Chondrocyte (in vitro differentiated cells): Measurements from ENCODE around the gene CEP85. TPM values are rescaled to one million over a fixed set of nuclear protein-coding genes. Genes with fewer than 3 reads are reported as not detected.

Experiments used
- DNase-seq: peaks from one replicate; pipeline ENCODE4 v3.0.0; 2021; ENCODE audit warnings: mixed read lengths, low spot score
- H3K27ac Mint-ChIP-seq: one replicate; pipeline ENCODE4 v1.8.0; 2021; ENCODE audit warnings: mild to moderate bottlenecking, moderate library complexity, mixed read lengths; ENCODE audit not compliant: unreplicated experiment
- H3K27me3 Mint-ChIP-seq: 2 replicates; pipeline ENCODE4 v1.8.0; 2021; ENCODE audit warnings: low read depth, mixed read lengths
- H3K36me3 Mint-ChIP-seq: 2 replicates; pipeline ENCODE4 v1.8.0; 2021; ENCODE audit warnings: low read depth, mixed read lengths
- H3K4me1 Mint-ChIP-seq: 2 replicates; pipeline ENCODE4 v1.8.0; 2021; ENCODE audit warnings: low read depth, mild to moderate bottlenecking, mixed read lengths
- H3K4me3 Mint-ChIP-seq: one replicate; pipeline ENCODE4 v1.8.0; 2021; ENCODE audit warnings: mild to moderate bottlenecking, moderate library complexity, mixed read lengths; ENCODE audit not compliant: unreplicated experiment
- H3K9me3 Mint-ChIP-seq: 2 replicates; pipeline ENCODE4 v1.8.0; 2021; ENCODE audit warnings: low read depth, mixed read lengths
- CTCF ChIP-seq: fragments of 200-600 bp; sonication (generic); IDR thresholded peaks from 2 replicates; pipeline ENCODE4 v1.5.0; 2021; ENCODE audit warnings: antibody characterized with exemption, mild to moderate bottlenecking, moderate library complexity
- total RNA-seq: library from RNA; stranded (reverse); gene quantifications from 3 replicates; pipeline ENCODE4 v1.2.1, GENCODE V29; 2021

CEP85 gene
- total RNA-seq, 1 donor from 2014 or later: 13.1 TPM

GRCh38 chr1:26274801-26275425, 40.9 kb downstream of the CEP85 start:
- Mint-ChIP-seq H3K27ac (peak overlapping the region; percentile 55), H3K4me1 (peaks cover 54% of the 10 kb centered on the region), H3K36me3 (peaks cover 15% of the 10 kb centered on the region), H3K9me3 (no peaks in the 10 kb centered on the region), H3K4me3 (no peak overlapping the region), H3K27me3 (no peaks in the 10 kb centered on the region)
- no peak for DNase-seq
- no peak for TF ChIP-seq CTCF

DNA sequence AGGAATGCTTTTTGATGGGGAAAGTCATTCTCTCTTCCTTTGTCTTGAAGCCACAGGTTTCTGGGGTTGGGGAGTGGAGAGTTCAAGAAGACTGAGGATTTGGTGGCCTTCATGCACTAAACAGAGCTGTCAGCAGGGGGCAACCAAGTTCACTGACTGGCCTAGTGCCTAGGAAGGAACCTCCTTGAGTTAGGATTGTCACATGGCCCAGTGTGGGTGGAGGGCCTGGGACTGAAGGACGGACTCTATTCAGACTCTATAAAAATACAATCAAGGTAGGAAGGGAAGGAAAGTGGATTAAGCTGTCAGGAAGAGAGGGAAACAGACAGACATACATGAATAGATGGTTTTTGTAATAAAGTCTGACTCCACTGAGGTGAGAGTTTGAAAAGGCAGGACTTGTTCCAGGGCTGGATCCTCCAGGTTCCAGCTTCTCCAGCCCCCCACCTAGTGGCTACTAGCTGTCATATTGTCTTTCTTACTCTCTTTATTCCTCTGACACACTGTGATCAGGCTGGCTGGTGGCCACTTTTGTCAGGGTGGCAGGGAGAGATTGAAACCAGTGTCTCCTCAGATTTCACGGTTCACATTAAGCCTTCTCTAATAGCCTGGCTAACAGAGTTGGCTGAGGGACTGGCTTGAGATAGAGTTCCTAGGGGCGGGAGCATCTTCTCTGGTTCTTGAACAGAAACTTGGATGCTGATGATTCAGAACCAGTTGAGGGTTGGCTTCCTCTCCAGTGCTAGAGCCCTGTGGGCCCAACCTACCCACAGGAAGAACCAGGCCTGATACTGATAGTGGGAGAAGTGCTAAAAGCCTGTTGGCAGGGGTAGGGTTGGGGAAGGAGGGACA, 41.8 kb downstream of the CEP85 start:
- peaks cover 60% of the 10 kb centered on the region for H3K4me1 Mint-ChIP-seq
- H3K36me3 Mint-ChIP-seq: peaks cover 14% of the 10 kb centered on the region
- peak overlapping the region; percentile 96 for H3K27ac Mint-ChIP-seq
- no peak overlapping the region for H3K4me3 Mint-ChIP-seq
- H3K9me3 Mint-ChIP-seq: no peaks in the 10 kb centered on the region
- TF ChIP-seq CTCF: peak; percentile 84
- peak; percentile 35 for DNase-seq
- H3K27me3 Mint-ChIP-seq: no peaks in the 10 kb centered on the region

DNA sequence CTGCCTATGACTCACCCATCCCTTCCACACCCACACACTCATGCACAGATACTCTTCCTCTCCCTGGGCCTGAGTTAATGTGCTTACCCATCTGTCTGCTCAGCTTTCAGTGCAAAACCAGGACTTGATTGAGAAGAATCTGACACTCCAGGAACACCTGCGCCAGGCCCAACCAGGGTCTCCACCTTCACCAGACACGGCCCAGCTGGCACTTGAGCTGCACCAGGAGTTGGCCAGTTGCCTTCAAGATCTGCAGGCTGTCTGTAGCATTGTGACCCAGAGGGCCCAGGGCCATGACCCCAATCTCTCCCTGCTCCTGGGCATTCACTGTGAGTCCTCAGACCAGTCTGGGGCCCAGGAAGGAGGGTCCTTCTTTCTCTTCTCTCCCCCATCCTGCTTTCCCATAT, 42.4 kb downstream of the CEP85 start:
- Mint-ChIP-seq H3K4me1 (peaks cover 66% of the 10 kb centered on the region), H3K36me3 (peaks cover 17% of the 10 kb centered on the region), H3K27ac (peak overlapping the region; percentile 96), H3K9me3 (no peaks in the 10 kb centered on the region), H3K27me3 (no peaks in the 10 kb centered on the region), H3K4me3 (no peak overlapping the region)
- TF ChIP-seq CTCF: no peak
- peak; percentile 68 for DNase-seq

DNA sequence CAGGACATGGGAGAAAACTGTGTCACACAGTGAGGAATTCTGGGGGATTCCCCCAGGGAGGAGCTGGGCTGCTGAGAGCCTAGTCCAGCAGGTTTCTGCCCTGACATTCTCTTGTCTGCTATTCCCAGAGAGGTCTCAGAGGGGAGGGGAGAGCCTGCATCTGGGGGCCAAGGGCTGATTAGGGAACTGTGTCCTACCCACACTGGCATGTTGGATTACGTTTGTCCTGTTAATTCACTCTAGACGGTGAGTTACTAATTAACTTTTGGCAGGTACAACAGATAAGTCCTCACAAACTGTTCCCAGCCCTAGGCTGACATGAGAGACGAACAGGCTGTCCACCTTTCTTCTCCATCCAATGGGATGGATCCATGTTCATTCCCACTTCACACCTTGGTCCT, 43.3 kb downstream of the CEP85 start:
- TF ChIP-seq CTCF: no peak
- peaks cover 73% of the 10 kb centered on the region for H3K4me1 Mint-ChIP-seq
- no peak overlapping the region for H3K4me3 Mint-ChIP-seq
- H3K27ac Mint-ChIP-seq: peak overlapping the region; percentile 96
- H3K27me3 Mint-ChIP-seq: no peaks in the 10 kb centered on the region
- peaks cover 12% of the 10 kb centered on the region for H3K36me3 Mint-ChIP-seq
- no peaks in the 10 kb centered on the region for H3K9me3 Mint-ChIP-seq
- DNase-seq: peak; percentile 24

- Mint-ChIP-seq H3K9me3 (no peaks in the 10 kb centered on the region), H3K36me3 (peaks cover 12% of the 10 kb centered on the region), H3K4me1 (peaks cover 77% of the 10 kb centered on the region), H3K4me3 (no peak overlapping the region), H3K27ac (peak overlapping the region; percentile 99), H3K27me3 (no peaks in the 10 kb centered on the region)
- DNase-seq: no peak
- no peak for TF ChIP-seq CTCF
Observed at GRCh38 chr1:26277719-26278118, 43.7 kb downstream of the CEP85 start.
